Transverse colon (tissue), 4 donors: ENCODE data around the gene ANKRD10. TPM values are rescaled to one million over a fixed set of nuclear protein-coding genes. Genes with fewer than 3 reads are reported as not detected.
"Not testable (repeated sequence)": the region's sequence is repeated elsewhere in the genome, so short reads cannot be mapped to it uniquely, and the experiment has no call there.

Experiments
- DNase-seq: peaks from one replicate; pipeline ENCODE4 v3.0.0-alpha.2; 2019
- H3K27ac ChIP-seq, 4 donors: fragments of 200-600 bp; sonication (generic); 2 replicates each; pipeline ENCODE4 v1.5.1; 2016 to 2018; ENCODE audit warnings: inconsistent platforms in 4 of 4
- H3K27me3 ChIP-seq: fragments of 200-600 bp; sonication (generic); 2 replicates; pipeline ENCODE4 v1.5.1; 2017; ENCODE audit warnings: inconsistent platforms
- H3K36me3 ChIP-seq, 4 donors: fragments of 200-600 bp; sonication (generic); 2 replicates each; pipeline ENCODE4 v1.5.1; 2017 to 2019; ENCODE audit warnings: inconsistent platforms in 4 of 4
- H3K4me1 ChIP-seq, 4 donors: fragments of 200-600 bp; sonication (generic); 2 replicates each; pipeline ENCODE4 v1.5.1; 2017 to 2020; ENCODE audit warnings: inconsistent platforms in 4 of 4
- H3K4me3 ChIP-seq, 4 donors: fragments of 200-600 bp; sonication (generic); 1 replicate in 1 of 4; 2 replicates in 3 of 4; pipeline versions ENCODE4 v1.5.1 to v1.6.1; 2017 to 2019; ENCODE audit warnings: inconsistent platforms in 4 of 4
- H3K9me3 ChIP-seq, 2 donors: fragments of 200-600 bp; sonication (generic); 2 replicates each; pipeline ENCODE4 v1.5.1; 2017 to 2019; ENCODE audit warnings: inconsistent platforms in 2 of 2
- EP300 ChIP-seq: sonication (generic); formaldehyde crosslinking; IDR thresholded peaks from one replicate; pipeline ENCODE4 v1.6.1; 2017; ENCODE audit warnings: antibody characterized with exemption, low read depth
- POLR2A ChIP-seq: fragments of 450-650 bp; IDR thresholded peaks from one replicate; pipeline ENCODE4 v1.6.1; 2016; ENCODE audit warnings: antibody characterized with exemption, mild to moderate bottlenecking, moderate library complexity
- POLR2AphosphoS5 ChIP-seq, 3 donors: sonication (generic); formaldehyde crosslinking; IDR thresholded peaks; one replicate each; pipeline ENCODE4 v1.6.1; 2016; ENCODE audit warnings: antibody characterized with exemption in 3 of 3
- WGBS, 2 donors: methylation state at CpG; one replicate each; pipeline ENCODE4 v1.1.5; 2018; ENCODE audit warnings: low coverage in 1 of 2; 5-methylcytosine and 5-hydroxymethylcytosine counted together
- in situ Hi-C, 4 donors: fragments of 200-750 bp; cut with MboI; loops; one replicate each; pipeline versions ENCODE4 v1.15.0 to v1.15.1; 2017; ENCODE audit warnings: low sequenced_read_pairs in 3 of 4, low pct_ligation_motif_present in 1 of 4, low pct_unique_long_range_greater_than_20kb in 1 of 4
- intact Hi-C: fragments of 100-400 bp; cut with DNase I; formaldehyde crosslinking; loops from one replicate; pipeline ENCODE4 v1.15.1; 2023; ENCODE audit warnings: low total_unique reads
- total RNA-seq, 4 donors: library from RNA; depleted of rRNA; stranded (reverse); fragments of >200 nt; gene quantifications; one replicate each; pipeline ENCODE4 v1.1.0, GENCODE V29; 2016
- TF ChIP-seq, protein P1 (sequence below), 5 experiments: fragments of 200-600 bp in 3 of 5; fragments of 450-650 bp in 2 of 5; sonication (generic) in 3 of 5; IDR thresholded peaks; 1 replicate in 2 of 5; 2 replicates in 3 of 5; pipeline ENCODE4 v1.5.1; 2016 to 2017; ENCODE audit warnings: antibody characterized with exemption in 5 of 5, inconsistent platforms in 3 of 5, mild to moderate bottlenecking in 2 of 5, moderate library complexity in 1 of 5

ANKRD10 gene
- total RNA-seq, 4 donors from 2014 or later, result 124 to 286 (median 188) TPM

DNA sequence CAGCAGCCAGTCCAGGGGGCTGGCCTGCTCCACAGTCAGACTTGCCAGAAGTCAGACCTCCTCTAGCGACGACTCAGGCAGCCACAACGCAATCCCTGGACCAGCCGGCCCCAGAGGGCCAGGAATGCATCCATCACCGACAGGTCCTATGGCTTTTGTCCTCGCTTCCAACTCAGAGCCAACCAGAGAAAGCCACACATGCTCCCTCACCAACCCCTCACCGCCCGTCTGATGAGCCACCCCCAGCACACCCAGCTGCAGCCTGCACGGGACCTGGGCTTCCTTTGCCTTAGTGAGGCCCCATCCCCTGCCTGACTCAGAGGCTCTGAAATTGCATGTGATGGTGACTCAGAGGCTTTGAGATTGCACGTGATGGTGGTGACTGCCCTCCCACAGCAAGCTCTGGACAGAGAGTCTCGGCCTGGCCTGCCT is 40.2 kb upstream of the ANKRD10 start:
- intact Hi-C loops, H3K4me3 ChIP-seq, H3K4me1 ChIP-seq, H3K36me3 ChIP-seq, in situ Hi-C loops, H3K27me3 ChIP-seq, H3K9me3 ChIP-seq: not testable (repeated sequence)
- DNase-seq, result peak; percentile 46
- H3K27ac ChIP-seq, result peak overlapping the region in 2 of 4 donors; percentile 17 to 38
- WGBS, 2 donors, result 58% methylated on average over 8 of the region's 11 CpGs; no CpG with 5 or more reads in 1 of the 2 donors
- TF ChIP-seq POLR2AphosphoS5 (IDR thresholded peaks at IDR 0.05), result peak in 2 of 3 donors; percentile 33 to 37

DNA sequence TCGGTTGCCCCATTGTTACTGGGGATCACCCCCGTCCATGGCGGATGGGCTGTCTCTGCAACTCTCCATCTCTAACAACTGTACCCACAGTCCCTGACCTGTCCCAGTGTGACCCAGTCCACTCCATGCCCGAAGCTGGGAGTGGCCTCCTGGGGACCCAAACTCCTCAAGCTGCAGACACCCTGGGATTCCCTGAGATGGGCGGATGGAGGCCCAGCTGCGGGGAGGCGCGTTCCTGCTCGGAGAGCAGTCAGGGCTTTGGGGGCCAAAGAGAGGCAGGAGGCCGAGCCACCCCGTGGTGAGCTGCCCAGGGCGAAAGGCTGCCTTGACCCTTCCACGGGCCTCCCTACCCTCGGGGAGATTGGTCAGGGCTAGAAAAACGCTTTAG is 39.7 kb upstream of the ANKRD10 start:
- H3K4me3 ChIP-seq, intact Hi-C loops, H3K9me3 ChIP-seq, H3K27me3 ChIP-seq, H3K36me3 ChIP-seq, DNase-seq, H3K4me1 ChIP-seq: not testable (repeated sequence)
- peak overlapping the region in 2 of 4 donors; percentile 17 to 38 for H3K27ac ChIP-seq
- WGBS, 2 donors, result 88% methylated on average over 12 of the region's 15 CpGs; no CpG with 5 or more reads in 1 of the 2 donors
- in situ Hi-C loops, result loop anchor here in 1 of 4 donors (5.0 kb wide), 1 partner anchor 1443 kb away; no protein-coding TSS in a partner anchor

DNA sequence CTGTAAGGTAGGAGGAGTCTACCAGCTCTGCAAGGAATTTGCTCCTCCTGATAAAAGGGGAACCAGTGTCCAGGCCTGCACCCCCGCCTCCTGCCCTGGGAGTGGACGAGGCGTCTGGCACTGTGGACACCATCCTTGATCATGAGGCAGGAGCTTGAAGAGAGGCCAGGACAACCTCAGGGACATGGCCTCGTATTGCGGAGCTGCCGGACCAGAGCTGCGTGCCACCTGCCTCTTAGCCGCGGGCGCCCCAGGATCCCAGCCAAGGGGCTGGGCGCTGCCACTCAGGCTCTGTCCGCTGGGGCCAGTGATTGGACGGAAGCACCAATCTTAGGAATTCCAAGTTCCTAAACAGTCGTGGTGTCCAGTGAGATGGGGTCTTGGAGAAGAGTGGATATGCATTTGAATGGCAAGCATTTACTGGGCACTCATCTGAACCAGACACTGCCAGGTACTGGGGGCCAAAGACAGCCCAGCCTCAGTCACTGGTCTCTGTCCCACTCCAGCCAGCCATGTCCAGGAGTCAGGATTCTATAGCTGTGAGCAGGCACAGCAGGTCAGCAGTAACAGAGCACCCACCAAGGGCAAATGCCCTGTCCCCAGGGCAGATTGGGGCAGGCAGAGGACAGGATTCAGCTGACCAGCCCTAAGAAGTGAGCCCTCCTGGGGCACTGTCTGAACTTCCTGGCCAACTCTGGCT is 39.1 kb upstream of the ANKRD10 start:
- peak overlapping the region in 1 of 4 donors; percentile 38 for H3K27ac ChIP-seq
- H3K36me3 ChIP-seq, result no peaks in the 10 kb centered on the region
- intact Hi-C loops (no loop called here), in situ Hi-C loops (loop anchor here in 1 of 4 donors (5.0 kb wide), 1 partner anchor 1443 kb away; no protein-coding TSS in a partner anchor)
- no peaks in the 10 kb centered on the region for H3K4me1 ChIP-seq
- no peak overlapping the region for H3K4me3 ChIP-seq
- WGBS, 2 donors, result 93% methylated on average over 14 of the region's 14 CpGs; no CpG with 5 or more reads in 1 of the 2 donors
- no peaks in the 10 kb centered on the region for H3K27me3 ChIP-seq
- no peaks in the 10 kb centered on the region for H3K9me3 ChIP-seq
- no peak for DNase-seq
- TF ChIP-seq EP300 (no peak), POLR2A (no peak), POLR2AphosphoS5 (IDR thresholded peaks at IDR 0.05) (no peak)
- TF ChIP-seq, protein P1, sequence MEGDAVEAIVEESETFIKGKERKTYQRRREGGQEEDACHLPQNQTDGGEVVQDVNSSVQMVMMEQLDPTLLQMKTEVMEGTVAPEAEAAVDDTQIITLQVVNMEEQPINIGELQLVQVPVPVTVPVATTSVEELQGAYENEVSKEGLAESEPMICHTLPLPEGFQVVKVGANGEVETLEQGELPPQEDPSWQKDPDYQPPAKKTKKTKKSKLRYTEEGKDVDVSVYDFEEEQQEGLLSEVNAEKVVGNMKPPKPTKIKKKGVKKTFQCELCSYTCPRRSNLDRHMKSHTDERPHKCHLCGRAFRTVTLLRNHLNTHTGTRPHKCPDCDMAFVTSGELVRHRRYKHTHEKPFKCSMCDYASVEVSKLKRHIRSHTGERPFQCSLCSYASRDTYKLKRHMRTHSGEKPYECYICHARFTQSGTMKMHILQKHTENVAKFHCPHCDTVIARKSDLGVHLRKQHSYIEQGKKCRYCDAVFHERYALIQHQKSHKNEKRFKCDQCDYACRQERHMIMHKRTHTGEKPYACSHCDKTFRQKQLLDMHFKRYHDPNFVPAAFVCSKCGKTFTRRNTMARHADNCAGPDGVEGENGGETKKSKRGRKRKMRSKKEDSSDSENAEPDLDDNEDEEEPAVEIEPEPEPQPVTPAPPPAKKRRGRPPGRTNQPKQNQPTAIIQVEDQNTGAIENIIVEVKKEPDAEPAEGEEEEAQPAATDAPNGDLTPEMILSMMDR (IDR thresholded peaks at IDR 0.05), result no peak

DNA sequence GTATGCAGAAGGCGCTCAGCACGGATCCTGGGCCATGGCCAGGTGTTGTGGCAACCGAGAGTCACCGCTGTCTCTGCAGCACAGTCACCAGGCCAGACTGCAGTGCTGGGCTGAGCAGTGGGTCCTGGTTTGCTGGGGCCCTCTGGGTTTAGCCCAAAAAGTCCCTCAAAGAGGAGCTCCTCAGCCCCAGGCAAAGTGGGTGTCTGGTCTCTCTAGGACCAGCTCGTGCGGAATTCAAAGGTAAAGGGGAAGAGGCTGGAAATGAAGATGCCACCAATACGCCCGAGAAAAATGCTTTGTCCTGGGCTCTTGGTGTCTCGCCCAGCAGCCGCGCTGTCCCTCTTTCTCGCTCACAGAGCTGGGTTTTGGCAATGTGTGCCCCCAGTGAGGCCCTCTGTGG is 38.5 kb upstream of the ANKRD10 start:
- TF ChIP-seq POLR2AphosphoS5 (IDR thresholded peaks at IDR 0.05), result no peak
- TF ChIP-seq, protein P1 (IDR thresholded peaks at IDR 0.05), result no peak
- no peak for TF ChIP-seq EP300
- no peak for TF ChIP-seq POLR2A
- H3K36me3 ChIP-seq, result no peaks in the 10 kb centered on the region
- no peaks in the 10 kb centered on the region for H3K4me1 ChIP-seq
- H3K27ac ChIP-seq, result no peak overlapping the region
- in situ Hi-C loops (loop anchor here in 1 of 4 donors (5.0 kb wide), 1 partner anchor 1444 kb away; no protein-coding TSS in a partner anchor), intact Hi-C loops (no loop called here)
- no peak overlapping the region for H3K4me3 ChIP-seq
- DNase-seq, result no peak
- H3K9me3 ChIP-seq, result no peaks in the 10 kb centered on the region
- no peaks in the 10 kb centered on the region for H3K27me3 ChIP-seq
- WGBS, 2 donors, result 87% methylated on average over 12 of the region's 12 CpGs; no CpG with 5 or more reads in 1 of the 2 donors

DNA sequence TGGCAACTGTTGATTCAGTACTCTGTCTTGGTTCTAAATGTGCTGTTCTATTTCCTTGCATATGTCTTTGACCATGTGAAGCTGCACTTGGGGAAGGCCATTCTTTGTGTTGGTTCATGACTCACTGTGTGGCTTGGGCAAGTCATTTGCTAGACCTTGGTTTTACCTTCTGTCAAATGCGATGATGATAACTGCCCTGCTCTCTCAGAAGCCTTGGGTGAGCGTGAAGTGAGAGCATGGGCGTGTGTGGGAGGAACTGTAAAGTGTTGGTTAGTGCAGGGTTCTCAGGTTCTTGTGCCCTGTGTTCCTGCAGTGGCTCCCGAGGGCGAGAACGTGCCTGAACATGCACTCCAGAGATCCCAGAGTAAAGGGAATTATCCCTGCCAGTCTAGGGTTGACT is 37.3 kb upstream of the ANKRD10 start:
- DNase-seq, H3K36me3 ChIP-seq, H3K9me3 ChIP-seq, intact Hi-C loops, H3K27ac ChIP-seq, H3K4me3 ChIP-seq, H3K27me3 ChIP-seq, H3K4me1 ChIP-seq: not testable (repeated sequence)
- 57% methylated on average over 6 of the region's 6 CpGs; no CpG with 5 or more reads in 1 of the 2 donors for WGBS, 2 donors
- in situ Hi-C loops, result loop anchor here in 1 of 4 donors (5.0 kb wide), 1 partner anchor 1445 kb away; no protein-coding TSS in a partner anchor
